Pulmonary artery endothelial cell (primary cell): ENCODE measurements around the gene PADI3. TPM values are rescaled to one million over a fixed set of nuclear protein-coding genes. Genes with fewer than 3 reads are reported as not detected.
A peak's percentile ranks its signal among the peaks of the same experiment; 100 is the strongest.

Source experiments
- DNase-seq: peaks from one replicate; pipeline ENCODE4 v3.0.0-alpha.2; 2011; ENCODE audit warnings: low read depth, low spot score
- total RNA-seq: library from RNA; depleted of rRNA; stranded (reverse); fragments of >200 nt; gene quantifications from 2 replicates; pipeline ENCODE4 v1.2.3, GENCODE V29; 2014

The PADI3 gene
- total RNA-seq, 1 donor from 2014 or later, result not detected

DNA sequence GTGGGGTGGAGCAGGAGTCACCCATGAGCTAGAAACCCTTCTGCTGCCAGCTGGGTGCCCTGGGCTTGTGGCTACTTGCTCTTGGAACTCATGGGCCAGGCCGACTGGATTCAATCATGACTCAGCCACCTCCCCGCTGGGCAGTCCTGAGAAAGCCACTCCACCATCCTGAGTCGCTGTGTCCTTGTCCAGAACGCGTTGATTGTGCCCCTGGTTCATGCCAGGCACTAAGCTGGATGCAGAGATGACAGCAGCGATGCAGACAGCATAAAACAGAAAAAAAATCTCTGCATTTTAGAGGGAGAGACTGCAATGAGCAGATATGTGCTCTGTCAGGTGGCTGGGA, 33.4 kb upstream of the PADI3 start:
- DNase-seq, result no peak

DNA sequence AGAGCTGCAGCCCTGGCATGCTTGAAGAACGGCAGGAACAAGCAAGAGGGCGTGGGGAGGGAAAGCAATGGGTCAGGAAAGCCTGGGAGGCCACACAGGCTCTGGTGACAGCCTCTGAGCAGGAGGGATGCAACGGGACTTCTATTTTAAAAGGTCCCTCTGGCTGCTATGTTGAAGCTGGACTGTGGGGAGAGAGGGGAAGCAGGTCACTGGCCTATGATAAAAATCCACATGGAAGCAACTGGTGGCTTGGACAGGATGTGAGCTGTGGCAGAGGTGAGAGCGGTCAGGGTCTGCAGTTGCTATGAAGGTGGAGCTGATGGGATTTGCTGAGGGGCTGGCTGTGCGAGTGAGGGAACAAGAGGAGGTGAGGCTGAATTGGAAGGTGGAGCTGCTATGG, 32.8 kb upstream of the PADI3 start:
- DNase-seq, result no peak

DNA sequence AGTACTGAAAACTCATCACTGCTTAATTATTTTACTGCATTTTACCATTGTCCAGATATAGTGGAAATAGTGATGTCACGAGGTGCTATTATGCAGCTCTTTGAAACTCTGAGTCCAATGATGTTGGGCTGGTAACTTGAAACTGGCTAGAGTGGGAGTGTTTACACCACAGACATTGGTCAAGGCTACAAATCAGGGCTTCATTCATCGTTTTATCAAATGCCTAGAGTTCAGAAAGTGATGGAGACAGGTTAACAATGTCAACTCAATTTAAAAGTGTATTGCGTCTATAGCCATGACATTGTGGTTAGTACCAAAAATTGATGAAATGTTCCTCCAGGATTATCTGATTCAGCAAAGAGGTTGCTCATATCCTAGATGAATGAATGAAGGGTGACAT, 31.3 kb upstream of the PADI3 start:
- DNase-seq, result no peak

DNA sequence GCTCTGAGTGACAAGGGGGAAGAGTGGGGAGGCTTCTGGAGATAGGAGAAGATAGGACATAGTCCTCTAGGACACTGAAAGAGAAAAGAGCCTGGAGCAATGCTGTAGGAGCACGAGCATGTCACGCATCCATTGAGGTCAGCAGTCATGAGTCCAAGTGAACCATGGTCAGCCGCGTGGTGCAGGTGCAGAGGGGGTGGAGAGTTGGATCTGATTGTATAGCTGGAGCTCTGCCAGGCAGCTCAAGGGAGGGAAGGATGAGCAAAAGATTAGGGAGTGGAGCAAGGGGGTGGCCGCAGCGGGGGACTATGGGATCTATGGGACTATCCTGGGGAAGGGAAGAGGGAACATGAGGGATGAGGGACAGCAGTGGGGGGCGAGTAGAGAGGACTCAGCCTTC, 30.0 kb upstream of the PADI3 start:
- DNase-seq, result no peak

DNA sequence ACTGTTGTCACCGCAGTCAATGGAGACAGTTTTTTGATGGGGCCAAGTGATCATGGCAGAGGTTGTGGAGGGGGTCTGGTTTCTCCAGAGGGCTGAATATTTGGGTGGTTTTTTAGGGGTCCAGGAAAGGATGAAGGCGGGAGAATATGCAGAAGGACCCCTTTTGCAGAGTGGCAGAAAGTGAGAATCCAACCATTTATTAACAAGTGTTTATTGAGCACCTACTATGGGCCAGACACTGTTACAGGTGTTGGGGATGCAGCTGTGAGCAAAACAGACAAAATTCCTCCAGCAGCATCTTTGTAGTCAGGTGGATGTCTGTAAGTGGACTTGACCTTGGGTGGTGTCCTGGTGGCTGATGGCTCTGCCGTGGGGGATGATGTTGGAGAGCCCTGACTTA, 28.6 kb upstream of the PADI3 start:
- no peak for DNase-seq

DNA sequence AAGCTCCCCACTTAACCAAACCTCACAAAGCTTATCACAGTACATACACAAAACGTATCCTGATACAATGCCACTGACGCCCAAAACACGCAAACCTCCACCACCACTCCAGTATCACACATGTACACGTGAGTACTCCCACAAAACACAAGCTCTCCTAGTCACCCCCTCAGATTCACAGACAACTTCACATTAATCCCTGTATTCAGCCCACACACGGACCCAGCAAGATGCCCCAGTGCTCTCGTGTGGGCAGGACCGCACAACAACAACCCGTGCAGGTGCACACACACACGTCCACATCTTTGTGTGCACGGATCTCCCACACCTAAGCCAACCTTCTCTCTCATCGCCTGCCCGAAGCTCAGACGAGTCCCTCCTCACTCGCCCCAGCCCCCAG, 26.3 kb upstream of the PADI3 start:
- no peak for DNase-seq

DNA sequence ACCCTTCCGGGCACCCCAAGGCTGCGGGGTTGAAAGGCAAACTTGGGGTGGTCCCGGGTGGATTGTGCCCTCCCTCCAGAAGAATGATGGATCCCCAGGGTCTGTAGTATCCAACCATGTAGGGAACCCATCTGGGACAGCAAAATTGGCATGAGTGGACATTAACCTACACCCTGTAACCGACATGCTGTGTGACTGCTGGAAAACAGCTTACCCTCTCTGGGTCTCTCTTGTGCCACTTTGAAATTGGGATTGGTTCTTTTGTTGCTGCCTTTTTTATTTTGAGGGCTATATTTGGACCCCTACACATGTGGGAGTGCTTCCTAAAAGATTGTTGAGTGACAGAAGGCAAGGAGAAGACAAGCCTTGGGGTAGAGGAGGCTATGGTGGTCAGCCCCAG, 24.5 kb upstream of the PADI3 start:
- DNase-seq, result no peak

DNA sequence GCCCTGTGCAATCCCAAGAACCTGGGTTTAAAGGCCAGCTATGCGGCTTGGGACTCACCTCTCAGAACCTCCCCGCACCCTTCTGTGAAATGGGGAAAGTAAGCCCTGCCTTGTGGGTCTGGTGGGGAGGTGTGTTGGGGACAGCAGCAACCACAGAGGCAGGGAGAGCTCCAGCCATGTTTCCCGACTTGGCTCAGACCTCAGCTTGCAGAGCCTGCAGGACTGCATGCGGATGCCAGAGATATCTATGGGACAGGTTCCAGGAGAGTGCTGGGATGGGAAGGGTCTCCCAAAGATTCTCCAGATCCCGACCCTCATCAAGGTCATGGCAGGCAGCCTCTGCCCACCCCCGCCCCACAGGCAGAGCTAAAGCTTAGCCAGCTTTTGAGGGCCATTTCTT, 23.8 kb upstream of the PADI3 start:
- no peak for DNase-seq

DNA sequence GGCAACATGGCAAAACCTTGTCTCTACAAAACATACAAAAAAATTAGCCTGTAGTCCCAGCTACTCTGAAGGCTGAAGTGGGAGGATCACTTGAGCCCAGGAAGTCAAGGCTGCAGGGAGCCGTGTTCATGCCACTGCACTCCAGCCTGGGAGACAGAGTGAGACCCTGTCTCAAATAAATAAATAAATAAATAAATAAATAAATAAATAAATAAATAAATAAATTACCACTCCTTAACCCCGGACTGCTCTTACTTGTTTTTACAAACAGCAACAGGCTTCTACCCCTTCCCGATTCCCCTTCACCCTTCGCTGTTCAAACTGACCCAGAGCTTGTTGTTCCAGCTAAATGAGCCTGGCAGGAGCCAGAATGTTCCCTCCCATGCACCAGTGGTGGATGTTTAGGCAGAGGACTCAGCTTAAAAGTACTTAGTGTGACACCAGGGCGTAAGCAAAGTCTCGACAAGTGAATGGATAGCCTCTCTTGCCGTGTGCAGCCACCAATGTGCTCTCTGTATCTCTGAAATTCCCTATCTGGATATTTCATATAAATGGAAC, 21.5 kb upstream of the PADI3 start:
- no peak for DNase-seq

DNA sequence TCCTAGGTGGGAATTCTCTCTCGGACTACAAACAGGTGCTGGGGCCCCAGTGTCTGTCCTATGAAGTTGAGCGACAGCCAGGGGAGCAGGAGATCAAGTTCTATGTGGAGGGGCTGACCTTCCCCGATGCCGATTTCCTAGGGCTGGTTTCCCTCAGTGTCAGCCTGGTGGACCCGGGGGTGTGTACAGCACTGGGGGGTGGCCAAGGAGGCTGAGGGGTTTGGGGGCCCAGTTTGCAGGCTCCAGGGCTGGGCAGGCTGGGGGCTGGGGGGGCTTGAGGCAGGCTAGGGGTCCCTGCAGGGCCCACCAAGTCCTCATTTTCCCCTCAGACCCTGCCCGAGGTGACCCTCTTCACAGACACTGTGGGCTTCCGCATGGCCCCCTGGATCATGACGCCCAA, 20.3 kb upstream of the PADI3 start:
- no peak for DNase-seq

DNA sequence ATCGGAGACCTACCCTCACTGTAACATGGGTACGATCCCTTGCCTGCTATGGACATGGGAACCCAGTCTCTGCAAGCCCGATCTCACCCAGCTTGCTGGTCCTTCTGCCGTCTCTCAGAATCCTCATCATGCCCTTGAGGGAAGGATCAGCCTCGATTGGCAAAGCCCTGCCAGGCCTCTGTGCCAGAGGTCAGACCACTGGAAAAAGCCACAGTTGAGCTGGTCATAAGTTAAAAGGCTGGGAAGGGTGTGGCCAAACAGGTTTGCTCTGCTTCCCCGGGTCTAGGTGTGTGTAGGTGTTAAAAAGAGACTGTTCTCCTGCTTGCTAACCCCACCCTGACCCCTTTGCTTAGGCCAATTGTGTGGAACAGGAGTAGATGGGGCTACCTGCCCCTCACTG, 19.5 kb upstream of the PADI3 start:
- DNase-seq, result no peak

DNA sequence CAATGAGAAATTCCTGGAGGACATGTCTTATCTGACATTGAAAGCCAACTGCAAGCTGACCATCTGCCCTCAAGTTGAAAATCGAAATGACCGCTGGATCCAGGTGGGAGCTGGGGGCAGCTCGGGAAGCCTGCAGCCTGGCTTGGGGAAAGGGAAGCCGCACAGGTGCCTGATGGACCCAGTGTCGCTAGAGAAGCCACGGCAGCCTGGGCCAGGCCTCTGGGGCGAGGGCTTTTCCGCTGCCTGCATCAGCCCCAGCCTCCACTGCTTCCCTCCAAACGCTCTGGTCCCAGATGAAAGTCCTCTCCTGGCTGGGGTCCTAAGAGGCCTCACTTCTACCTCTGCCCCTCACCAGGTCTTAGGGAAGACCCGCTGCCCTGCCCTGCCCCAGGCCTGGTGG, 18.8 kb upstream of the PADI3 start:
- no peak for DNase-seq

DNA sequence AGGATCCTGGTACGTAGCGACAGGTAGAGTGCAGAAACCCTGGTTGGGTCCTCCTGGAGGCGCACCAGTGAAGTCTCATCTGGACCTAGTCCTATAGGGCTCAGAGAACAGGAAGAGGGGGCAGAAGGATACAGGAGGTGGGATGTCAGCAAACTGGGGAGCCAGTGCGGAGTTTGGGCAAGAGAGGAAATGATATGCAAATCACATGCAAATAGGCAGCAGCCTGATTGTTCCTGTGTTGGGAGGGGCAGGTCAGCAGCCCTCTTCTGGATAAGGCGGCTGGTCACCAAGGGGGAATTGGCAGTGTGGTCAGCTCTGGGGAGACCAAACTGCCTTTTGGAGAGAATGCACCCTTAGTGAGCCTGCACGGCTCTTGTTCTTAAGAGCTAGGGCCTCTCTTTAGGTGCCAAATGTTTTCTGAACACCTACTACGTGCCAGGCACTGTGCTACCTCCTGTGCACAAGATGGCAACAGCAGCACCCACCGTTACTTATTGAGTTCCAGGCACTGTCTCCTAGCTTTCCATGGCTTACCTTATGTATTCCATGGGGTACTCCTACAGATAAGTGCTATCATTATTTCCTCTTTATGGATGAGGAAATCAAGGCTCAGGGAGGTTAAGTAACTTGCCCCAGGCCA, 18.1 kb upstream of the PADI3 start:
- no peak for DNase-seq

DNA sequence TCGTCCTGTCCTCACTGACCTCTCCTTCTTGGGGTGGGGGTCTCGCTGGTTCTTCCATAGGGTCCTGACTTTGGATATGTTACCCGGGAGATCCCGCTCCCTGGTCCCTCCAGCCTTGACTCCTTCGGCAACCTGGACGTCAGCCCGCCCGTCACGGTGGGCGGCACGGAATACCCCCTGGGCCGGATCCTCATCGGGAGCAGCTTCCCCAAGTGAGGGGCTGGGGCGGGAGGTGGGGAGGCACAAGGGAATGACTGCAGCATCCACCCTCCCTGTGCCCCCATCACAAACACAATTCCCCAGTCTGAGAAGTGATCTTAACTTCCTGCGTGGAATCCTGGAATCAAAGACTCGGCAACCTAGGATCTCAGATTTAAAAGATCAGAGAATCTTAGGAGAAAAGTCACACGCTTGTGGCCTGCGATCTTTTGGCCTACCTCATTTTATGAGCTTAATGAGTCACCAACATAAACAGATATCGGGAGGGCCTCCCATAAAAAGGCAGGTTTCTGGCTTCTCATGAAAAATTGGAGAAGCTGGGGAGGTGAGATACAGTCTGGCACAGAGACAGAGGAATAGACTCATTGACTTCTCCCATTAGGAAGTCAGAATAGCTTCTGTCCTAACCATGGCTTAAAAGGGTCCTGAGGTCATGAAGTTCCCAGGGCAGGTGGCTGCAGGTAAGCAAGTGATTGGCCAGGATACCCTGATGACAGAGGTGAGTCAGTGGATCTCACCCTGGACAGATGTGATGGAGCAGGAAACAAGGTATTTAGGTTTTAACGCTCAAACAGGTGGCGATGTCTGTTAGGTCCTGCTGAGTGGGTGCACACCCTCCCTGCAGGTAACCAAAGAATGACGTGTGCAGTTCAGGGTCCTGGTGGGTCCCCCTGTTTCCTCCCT, 15.9 kb upstream of the PADI3 start:
- DNase-seq, result no peak

DNA sequence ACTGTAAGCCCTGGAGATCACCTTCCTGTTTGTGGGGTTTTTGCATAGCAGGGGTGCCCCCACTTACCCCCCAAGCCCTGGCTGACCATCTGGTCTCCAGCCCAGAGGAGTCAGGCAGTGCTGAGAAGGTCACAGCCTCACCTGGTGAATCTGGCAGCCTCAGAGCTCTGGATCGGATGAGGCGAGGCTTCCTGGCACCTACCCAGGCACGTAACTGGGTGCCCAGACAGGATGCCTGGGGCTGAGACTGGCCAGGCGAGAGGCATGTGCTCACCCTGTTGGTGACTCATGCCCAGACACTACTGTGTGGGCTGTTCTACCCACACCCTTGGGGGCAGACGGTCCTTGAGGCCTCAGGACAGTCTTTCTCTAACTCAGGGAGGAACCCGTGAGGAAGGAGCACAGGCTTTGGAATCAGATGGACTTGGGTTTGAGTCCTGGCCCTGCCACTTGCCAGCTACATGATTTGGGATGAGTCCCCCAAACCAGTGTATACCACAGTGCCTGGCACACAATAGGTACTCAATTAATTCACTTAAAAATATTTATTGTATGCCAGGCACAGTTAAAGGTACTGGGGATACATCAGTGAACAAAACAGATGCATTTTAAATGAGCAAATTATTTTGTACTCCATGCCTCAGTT, 15.1 kb upstream of the PADI3 start:
- peak; percentile 46 for DNase-seq

DNA sequence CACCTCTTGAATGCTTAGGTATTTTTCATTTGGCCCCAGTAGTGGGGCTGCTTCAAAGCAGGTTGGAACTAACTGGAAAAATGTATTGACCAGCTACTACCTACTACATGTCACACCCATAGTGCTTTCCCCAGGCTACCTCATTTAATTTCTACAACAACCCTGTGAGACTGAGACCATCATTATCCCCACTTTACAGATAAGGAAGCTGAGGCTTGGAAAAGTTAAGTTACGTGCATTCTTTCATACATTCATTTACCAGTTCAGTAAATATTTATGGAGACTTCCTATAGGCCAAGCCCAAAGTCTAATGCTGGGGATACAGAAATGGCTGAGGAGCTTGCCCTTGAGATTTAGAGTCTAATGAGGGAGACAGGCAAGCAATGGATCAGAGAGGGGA, 14.5 kb upstream of the PADI3 start:
- DNase-seq, result no peak

DNA sequence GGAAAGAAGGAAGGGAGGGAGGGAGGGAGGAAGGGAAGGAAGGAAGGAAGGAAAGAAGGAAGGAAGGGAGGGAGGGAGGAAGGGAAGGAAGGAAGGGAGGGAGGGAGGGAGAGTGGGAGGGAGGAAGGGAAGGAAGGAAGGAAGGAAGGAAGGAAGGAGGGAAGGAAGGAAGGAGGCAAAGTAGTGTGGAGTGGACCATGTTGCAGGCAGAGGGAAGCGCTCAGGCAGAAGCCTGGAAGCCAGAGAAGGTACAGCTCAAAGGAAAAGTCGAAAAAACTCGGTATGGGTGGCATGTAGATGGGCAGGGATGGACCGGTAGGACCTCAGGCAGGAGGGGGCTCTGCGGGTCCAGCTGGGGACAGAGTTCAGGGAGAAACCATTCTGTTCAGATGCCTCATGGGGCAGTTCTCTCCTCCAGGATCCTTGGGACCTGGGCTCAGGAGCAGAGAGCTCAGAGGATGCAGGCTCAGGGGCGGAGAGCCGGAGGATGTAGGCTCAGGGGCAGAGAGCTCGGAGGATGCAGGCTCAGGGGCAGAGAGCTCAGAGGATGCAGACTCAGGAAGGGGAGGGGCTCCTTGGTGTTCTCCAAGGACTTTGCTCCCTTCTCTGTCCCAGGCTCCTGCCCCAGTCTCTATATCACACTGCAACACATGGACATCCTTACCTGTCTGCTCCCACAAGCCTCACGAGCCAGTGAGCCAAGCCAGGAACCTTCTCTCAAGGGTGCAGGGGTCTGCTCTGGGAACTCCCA, 13.6 kb upstream of the PADI3 start:
- DNase-seq, result no peak

DNA sequence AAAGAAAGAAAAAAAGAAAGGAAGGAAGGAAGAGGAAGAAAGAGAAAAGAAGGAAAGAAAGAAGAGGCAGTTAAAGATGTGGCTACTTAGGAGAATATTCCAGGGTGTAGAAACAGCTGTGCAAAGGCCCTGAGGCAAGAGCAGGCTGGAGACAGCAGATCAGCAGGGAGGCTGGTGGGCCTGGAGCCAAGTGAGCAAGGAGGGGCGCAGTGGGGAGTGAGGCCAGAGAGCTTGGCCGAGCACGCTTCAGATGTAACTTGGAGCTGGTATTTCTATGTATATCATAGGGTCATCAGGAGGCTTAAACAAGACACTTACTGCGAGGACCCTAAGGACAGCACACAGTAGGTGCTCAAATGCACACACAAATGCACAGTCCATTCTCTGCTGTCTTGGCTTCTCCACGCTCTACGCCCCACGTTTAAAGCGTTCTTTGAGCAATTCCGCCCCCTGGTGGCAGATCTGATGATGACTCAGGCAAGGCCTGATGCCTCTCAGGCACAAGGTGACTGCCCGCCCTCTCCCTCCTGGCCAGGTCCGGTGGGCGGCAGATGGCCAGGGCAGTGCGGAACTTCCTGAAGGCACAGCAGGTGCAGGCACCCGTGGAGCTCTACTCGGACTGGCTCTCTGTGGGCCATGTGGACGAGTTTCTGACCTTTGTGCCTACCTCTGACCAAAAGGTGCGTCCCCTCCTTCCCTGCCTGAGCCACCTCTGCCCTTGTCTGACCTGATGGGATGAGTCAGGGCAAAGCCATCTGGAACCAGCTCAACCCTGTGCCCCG, 11.9 kb upstream of the PADI3 start:
- peak; percentile 46 for DNase-seq

DNA sequence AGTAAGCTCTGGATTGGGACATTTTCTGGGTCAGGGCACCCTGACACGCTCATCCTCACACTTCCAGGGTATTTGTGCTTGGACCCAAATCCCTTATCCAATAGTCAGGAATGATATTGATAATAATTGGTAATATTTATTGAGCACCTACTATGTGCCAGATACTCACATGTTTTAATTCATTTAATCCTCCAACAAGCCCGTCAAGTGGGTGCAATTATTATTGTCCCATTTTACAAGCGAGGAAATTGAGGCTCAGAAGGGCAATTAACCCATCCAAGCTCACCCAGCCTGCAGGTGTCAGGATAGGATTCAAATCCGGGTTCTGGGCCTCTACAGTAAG, 11.4 kb upstream of the PADI3 start:
- no peak for DNase-seq

DNA sequence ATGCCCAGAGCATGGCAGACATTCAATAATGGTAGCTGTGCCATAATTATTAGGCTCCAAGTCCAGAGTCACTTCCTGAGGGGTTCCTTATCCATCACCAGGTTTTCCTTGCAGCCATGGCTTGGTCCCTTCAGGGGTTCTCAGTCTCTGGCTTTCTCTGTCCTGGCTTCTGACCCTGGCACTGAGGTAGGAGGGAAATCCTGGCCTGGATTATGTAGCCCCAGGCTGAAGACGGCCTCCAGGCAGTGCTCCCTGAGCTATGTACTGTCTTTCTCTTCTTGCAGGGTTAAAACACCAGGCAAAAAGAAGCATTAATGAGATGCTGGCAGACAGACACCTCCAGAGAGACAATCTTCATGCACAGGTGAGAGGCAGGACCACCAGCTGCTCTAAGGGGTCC, 9.5 kb upstream of the PADI3 start:
- DNase-seq, result peak; percentile 80
